Sigmoid colon (tissue), 4 donors: ENCODE measurements around the gene VGF.

Experiments used
- EP300 ChIP-seq, 4 donors: sonication (generic); formaldehyde crosslinking; IDR thresholded peaks; one replicate each; pipeline ENCODE4 v1.6.1; 2017; ENCODE audit warnings: antibody characterized with exemption in 4 of 4
- TF ChIP-seq, protein P1 (sequence below), 4 experiments: fragments of 450-650 bp in 3 of 4; fragments of 200-600 bp in 1 of 4; IDR thresholded peaks; one replicate each; pipeline ENCODE4 v1.5.1; 2016 to 2019; ENCODE audit warnings: antibody characterized with exemption in 4 of 4, mild to moderate bottlenecking in 3 of 4, moderate library complexity in 2 of 4

DNA sequence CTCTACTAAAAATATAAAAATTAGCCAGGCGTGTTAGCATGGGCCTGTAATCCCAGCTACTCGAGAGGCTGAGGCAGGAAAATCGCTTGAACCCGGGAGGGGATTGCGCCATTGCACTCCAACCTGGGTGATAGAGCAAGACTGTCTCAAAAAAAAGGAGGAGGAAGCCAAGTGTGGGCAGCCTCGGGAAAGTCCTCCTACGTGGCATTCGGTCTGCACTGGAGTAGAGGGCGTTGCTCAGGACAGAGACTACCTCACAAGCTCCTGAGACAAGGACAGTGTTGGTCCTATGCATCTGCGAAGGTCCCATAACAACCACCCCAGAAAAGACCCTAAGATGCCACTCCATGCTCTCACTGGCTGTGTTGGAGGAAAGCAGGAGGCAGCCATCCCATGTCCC lies 48.5 kb downstream of the VGF start:
- TF ChIP-seq, protein P1, sequence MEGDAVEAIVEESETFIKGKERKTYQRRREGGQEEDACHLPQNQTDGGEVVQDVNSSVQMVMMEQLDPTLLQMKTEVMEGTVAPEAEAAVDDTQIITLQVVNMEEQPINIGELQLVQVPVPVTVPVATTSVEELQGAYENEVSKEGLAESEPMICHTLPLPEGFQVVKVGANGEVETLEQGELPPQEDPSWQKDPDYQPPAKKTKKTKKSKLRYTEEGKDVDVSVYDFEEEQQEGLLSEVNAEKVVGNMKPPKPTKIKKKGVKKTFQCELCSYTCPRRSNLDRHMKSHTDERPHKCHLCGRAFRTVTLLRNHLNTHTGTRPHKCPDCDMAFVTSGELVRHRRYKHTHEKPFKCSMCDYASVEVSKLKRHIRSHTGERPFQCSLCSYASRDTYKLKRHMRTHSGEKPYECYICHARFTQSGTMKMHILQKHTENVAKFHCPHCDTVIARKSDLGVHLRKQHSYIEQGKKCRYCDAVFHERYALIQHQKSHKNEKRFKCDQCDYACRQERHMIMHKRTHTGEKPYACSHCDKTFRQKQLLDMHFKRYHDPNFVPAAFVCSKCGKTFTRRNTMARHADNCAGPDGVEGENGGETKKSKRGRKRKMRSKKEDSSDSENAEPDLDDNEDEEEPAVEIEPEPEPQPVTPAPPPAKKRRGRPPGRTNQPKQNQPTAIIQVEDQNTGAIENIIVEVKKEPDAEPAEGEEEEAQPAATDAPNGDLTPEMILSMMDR (IDR thresholded peaks at IDR 0.05) = no peak
- no peak for TF ChIP-seq EP300 (IDR thresholded peaks at IDR 0.05)
